CD1c-positive myeloid dendritic cell (primary cell): ENCODE results near the gene RIPK4.
"Not testable (repeated sequence)": the region's sequence is repeated elsewhere in the genome, so short reads cannot be mapped to it uniquely, and the experiment has no call there.

Experiments used
- DNase-seq: peaks from one replicate; pipeline ENCODE4 v3.0.0-alpha.2; 2016; ENCODE audit errors: extremely low spot score

The RIPK4 gene

GRCh38 chr21:41714299-41714865 lies 52.5 kb downstream of the RIPK4 start:
- not testable (repeated sequence) for DNase-seq

- DNase-seq, result no peak
These were observed 53.2 kb downstream of the RIPK4 start for GRCh38 chr21:41713495-41714281.

- peak; percentile 44 for DNase-seq
These were observed 54.1 kb downstream of the RIPK4 start for GRCh38 chr21:41712730-41713129.

GRCh38 chr21:41712201-41712600 lies 54.7 kb downstream of the RIPK4 start:
- DNase-seq, result no peak

- DNase-seq, result no peak
These were observed 55.3 kb downstream of the RIPK4 start for GRCh38 chr21:41711416-41712007.

- no peak for DNase-seq
These were observed 56.1 kb downstream of the RIPK4 start for GRCh38 chr21:41710823-41711160.

- no peak for DNase-seq
These were observed 56.7 kb downstream of the RIPK4 start for GRCh38 chr21:41709965-41710822.

GRCh38 chr21:41709166-41709565 lies 57.7 kb downstream of the RIPK4 start:
- DNase-seq, result no peak

GRCh38 chr21:41707960-41708330 lies 58.9 kb downstream of the RIPK4 start:
- no peak for DNase-seq

- no peak for DNase-seq
These were observed 59.5 kb downstream of the RIPK4 start for GRCh38 chr21:41707231-41707959.

- DNase-seq, result peak; percentile 67
These were observed 60.2 kb downstream of the RIPK4 start for GRCh38 chr21:41706678-41707077.

GRCh38 chr21:41706263-41706639 lies 60.6 kb downstream of the RIPK4 start:
- DNase-seq, result no peak

- DNase-seq, result no peak
These were observed 61.1 kb downstream of the RIPK4 start for GRCh38 chr21:41705546-41706262.

GRCh38 chr21:41703857-41704501 lies 62.9 kb downstream of the RIPK4 start:
- DNase-seq, result no peak

- DNase-seq, result peak; percentile 61
These were observed 65.1 kb downstream of the RIPK4 start for GRCh38 chr21:41701749-41702148.

- no peak for DNase-seq
These were observed 67.5 kb downstream of the RIPK4 start for GRCh38 chr21:41699311-41699710.

- DNase-seq, result no peak
These were observed 68.8 kb downstream of the RIPK4 start for GRCh38 chr21:41698071-41698470.

GRCh38 chr21:41695513-41695912 lies 71.3 kb downstream of the RIPK4 start:
- DNase-seq, result no peak

- DNase-seq, result not testable (repeated sequence)
These were observed 72.8 kb downstream of the RIPK4 start for GRCh38 chr21:41694042-41694441.

- DNase-seq, result no peak
These were observed 74.7 kb downstream of the RIPK4 start for GRCh38 chr21:41692185-41692565.
